ENCODE measurements around the gene ANTXR2. TPM values are rescaled to one million over a fixed set of nuclear protein-coding genes. Genes with fewer than 3 reads are reported as not detected.
A peak's percentile ranks its signal among the peaks of the same experiment; 100 is the strongest.
"Not testable (repeated sequence)": the region's sequence is repeated elsewhere in the genome, so short reads cannot be mapped to it uniquely, and the experiment has no call there.

Gene ANTXR2
- total RNA-seq, 1 experiment from 2014 or later = 29.2 TPM

- no peak for DNase-seq (ENCODE audit: low spot score)
Observed at GRCh38 chr4:80024335-80024734, 48.7 kb downstream of the ANTXR2 start.

DNA sequence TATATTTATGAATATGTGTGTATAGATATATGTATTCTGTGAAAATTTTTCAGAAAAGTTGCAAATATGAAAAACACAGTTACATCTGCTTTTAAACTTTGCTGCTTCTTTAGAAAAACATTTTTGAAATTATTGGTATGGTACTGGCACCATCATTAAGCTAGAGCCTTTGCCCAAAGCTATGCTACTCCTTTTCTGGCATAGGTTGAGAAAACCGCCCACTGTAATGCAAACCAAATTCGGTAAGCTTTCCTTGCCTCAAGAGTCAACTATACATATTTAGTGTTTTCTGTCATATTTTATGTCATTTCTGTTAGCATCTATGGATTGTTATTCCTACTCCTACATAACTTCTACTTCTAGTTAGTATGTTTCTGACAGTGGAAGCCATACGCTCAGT lies 50.7 kb downstream of the ANTXR2 start:
- DNase-seq (ENCODE audit: low spot score) = no peak

DNA sequence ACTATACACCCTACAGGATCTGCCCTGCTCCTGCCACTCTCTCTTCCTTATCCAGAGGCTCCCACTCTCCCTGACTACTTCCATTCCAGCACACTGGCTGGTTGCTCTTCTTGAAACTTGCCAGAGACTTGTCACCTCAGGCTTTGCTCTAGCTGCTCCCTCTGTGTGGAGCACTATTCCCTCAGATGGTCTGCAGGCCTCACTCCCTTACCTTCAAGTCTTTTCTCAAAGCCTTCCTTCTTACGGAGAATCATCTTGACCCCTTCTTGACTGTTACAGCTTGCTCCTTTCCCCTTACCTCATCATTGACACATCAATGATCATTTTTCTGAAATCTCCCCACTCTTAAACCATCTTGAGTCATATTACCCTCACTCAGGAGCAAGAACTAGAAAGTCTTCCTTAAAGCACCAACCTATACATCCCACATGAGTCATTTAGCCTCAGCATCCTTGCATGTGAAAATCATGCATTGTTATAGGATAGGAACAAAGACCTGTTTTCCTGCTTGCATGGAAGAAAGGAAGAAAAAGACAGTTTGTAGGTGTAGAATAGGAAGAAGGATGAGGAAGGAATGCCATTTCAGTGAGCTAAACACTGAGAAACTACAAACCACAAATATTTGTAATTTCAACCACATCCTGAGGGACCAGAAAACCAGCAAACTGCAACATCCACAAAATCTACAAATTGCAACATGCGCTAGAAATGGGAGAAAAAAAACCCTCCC lies 55.7 kb downstream of the ANTXR2 start:
- peak; percentile 83 for DNase-seq (ENCODE audit: low spot score)

DNA sequence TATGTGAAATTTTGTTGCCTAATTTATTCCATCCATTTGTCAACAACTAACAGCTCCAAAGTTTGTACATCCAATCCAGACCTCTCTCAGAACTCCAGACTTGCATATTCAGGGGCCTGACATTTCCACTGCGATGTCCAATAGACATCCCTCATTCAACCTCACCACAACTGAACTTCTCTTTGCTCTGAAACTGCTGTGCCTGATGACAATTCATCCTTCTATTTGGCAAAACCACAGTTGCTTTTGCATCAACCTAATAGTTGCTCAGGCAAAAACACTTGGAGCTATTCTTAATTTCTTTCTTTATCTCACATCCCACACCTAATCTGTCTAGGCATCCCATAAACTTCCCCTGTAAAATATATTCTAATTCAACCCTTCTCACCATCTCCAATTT lies 56.5 kb downstream of the ANTXR2 start:
- DNase-seq (ENCODE audit: low spot score) = no peak

- no peak for DNase-seq (ENCODE audit: low spot score)
Observed at GRCh38 chr4:80015407-80016189, 57.4 kb downstream of the ANTXR2 start.

- DNase-seq (ENCODE audit: low spot score) = no peak
Observed at GRCh38 chr4:80014531-80014930, 58.5 kb downstream of the ANTXR2 start.

DNA sequence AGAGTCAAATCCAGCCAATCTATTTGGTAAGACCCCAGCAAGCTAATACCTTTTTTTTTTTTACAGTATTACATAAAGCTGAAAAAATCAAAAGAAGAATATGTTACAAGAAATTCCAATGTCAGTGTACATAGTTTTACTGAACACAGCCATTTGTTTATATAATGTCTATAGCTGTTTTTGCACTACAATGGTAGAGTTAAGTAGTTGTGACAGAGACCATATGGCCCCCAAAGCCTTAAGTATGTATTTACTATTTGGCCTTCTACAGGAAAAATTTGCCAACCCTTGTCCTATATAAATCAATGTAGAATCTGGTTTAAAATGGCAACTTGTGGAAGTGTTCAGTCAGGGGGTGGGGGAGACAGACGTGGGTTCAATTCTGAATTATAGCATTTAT lies 60.7 kb downstream of the ANTXR2 start:
- no peak for DNase-seq (ENCODE audit: low spot score)

- no peak for DNase-seq (ENCODE audit: low spot score)
Observed at GRCh38 chr4:80011636-80012236, 61.3 kb downstream of the ANTXR2 start.

- DNase-seq (ENCODE audit: low spot score) = no peak
Observed at GRCh38 chr4:80010316-80010715, 62.7 kb downstream of the ANTXR2 start.

DNA sequence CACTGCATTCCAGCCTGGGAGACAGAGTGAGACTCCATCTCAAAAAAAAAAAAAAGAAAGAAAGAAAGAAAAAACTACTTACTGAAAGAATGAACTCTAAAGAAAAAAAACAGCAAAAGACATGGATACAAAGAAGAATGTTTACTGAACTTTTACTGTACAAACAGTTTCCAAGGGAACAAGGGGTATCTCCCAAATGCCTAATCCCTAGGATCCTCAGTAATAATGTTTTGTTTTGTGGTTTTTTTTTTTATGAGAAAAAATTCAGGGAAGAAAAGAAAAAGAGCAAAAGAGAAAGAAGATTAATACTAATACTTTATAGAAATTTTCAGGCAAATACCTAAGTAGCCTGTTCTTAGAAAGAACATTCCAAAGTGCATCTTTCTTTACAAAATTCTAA lies 63.2 kb downstream of the ANTXR2 start:
- DNase-seq (ENCODE audit: low spot score) = no peak

DNA sequence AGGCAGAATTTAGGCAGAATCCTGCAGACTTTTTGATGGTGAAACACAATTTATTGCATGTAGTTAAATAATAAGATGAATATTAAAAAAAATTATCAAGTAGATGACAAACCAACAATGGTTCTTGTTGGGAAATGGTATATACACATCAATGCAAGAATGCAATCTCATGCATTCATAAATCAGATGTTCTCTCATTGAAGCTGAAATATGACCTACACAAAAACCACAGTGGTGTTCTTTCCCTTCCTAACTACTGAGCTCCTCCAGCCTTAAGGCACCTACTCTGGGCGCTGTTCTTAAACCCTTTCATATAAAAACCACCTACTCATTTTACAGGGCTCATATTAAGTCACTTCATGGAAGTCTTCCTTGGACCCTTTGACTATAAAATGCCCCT lies 64.1 kb downstream of the ANTXR2 start:
- no peak for DNase-seq (ENCODE audit: low spot score)

DNA sequence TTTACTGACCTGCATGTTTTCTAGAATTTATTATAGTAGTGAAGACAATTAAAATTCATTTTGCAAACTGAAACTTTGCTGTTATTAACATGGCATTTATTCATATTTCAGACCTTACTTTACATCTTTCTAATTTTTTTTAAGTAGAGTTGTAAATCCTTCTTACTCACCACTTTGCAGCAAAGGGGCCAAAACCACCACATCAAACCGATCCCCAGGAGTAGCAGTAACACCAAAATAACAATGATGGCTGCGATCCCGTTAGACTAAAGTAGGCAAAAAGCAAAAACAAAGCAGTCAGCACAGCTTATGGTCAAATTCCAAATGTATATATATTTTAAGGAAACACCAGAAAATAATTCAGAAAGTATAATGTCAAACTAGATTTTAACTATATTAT lies 64.7 kb downstream of the ANTXR2 start:
- DNase-seq (ENCODE audit: low spot score) = no peak

DNA sequence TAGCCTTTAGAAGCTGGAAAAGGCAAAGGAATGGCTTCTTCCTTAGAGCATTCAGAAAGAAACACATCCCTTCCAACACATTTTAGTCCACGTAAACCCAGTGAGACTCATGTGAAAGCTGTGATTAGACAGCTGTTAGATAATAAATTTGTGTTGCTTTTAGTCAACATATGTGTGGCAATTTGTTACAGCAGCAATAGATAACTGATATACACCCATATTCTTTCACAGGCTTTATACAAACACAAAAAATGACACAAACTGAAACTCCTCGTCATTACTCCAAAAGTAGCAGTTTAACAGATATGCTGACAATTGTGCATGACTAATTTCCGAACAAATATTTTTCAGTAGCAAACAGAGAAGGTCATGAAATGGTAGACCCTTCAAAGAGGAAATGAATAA lies 65.3 kb downstream of the ANTXR2 start:
- DNase-seq (ENCODE audit: low spot score) = no peak

DNA sequence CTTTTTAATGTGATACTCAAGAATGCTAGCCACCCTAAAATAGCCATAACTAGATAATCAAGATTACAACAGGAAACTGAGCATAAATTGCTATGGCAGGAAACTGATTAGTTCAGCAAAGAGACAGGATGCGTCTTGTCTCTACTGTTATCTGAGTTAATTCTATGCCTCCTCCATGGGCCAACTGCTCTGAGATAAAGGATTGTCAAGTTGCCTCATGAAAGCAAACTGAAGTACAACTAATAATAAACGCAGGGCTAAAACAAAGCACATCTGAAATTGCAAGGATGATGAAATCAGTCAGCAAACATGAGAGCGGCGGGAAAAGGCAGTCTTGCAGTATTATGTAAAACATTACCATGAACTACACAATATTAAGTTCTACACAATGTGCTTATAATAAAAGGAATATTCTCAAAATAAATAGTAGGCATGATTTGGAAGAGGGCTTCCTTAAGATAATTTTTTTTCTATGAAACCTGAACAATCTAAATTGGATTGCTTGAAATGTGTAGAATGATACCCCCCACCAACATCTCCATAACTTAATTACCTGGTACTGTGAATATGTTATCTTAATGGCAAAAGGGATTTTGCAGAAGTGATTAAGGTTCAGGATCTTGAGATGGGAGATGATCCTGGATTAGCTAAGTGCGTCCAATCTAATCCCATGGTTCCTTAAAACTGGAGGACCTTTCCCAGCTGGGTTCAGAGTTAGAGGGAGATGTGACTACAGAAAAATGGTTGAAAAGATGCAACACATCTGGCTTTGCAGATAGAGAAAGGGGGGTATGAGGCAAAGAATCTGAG lies 65.9 kb downstream of the ANTXR2 start:
- DNase-seq (ENCODE audit: low spot score) = no peak

- DNase-seq (ENCODE audit: low spot score) = no peak
Observed at GRCh38 chr4:80005863-80006262, 67.2 kb downstream of the ANTXR2 start.

DNA sequence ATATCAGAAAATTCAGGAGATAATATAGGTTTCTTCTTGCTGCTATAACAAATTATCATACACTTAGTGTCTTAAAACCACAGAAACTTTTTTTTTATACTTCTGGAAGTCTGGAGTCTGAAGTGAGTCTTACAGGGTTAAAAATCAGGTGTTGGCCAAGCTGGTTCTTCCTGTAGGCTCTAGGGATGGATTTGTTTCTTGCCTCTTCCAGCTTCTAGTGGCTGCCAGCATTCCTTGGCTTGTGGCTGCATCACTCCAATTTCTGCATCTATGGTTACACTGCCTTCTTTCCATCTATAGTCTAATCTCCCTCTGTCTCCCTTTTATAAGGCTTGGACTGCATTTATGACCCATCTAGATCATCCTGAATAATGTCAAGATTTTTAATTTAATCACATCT lies 68.7 kb downstream of the ANTXR2 start:
- DNase-seq (ENCODE audit: low spot score) = no peak

DNA sequence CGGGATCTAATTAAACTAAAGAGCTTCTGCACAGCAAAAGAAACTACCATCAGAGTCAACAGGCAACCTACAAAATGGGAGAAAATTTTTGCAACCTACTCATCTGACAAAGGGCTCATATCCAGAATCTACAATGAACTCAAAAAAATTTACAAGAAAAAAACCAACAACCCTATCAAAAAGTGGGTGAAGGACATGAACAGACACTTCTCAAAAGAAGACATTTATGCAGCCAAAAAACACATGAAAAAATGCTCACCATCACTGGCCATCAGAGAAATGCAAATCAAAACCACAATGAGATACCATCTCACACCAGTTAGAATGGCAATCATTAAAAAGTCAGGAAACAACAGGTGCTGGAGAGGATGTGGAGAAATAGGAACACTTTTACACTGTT lies 70.5 kb downstream of the ANTXR2 start:
- DNase-seq (ENCODE audit: low spot score) = not testable (repeated sequence)

DNA sequence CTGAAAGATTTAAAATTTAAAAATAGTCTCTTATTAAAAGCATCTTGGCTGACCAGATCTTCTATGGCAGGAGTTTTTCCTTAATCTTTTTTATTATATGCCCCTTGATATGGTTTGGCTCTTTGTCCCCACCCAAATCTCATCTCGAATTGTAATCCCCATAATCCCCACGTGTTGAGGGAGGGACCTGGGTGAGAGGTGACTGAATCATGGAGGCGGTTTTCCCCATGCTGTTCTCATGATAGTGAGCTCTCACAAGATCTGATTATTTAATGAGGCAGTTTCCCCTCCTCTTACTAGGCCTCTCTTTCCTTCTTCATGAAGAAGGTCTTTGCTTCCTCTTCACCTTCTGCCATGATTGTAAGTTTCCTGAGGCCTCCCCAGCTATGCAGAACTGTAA lies 74.0 kb downstream of the ANTXR2 start:
- not testable (repeated sequence) for DNase-seq (ENCODE audit: low spot score)

GRCh38 chr4:79998201-79998600 lies 74.8 kb downstream of the ANTXR2 start:
- no peak for DNase-seq (ENCODE audit: low spot score)

DNA sequence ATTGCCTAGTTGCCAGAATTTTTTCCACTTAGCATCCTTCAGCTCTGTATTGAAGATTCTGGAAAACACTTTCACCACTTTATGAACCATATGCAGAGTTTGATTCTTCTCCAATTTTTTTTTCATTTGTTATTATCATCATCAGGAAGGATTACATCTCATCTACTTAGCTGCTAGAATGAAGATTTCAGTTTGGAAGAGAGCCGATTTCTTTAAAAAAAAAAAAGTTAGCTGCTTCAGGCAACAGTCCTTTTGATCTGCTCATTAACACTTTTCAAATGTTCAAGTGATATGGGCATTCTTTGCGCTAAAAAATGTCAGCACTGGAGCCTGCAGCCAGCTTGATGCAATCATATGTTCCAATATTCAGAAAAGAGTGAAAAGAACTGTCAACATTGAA lies 76.2 kb downstream of the ANTXR2 start:
- no peak for DNase-seq (ENCODE audit: low spot score)

DNA sequence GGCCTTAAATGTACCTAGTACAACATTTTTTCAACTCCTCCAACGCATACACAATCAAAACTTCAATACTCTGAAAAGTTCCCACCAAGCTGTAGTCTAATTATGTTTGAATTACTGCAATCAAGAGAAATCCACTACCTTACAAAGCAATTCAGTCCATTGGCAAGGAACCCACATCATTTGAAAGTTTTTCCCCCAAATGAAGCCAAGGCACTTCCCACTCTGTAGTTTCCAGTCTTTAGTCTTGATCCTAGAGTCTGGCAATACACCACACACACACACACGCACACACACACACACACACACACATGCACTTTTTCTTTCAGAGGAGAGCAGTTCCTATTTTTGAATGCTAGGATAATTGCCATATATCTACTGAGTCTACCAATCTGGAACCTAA lies 79.6 kb downstream of the ANTXR2 start:
- no peak for DNase-seq (ENCODE audit: low spot score)

- no peak for DNase-seq (ENCODE audit: low spot score)
Observed at GRCh38 chr4:79991601-79992000, 81.4 kb downstream of the ANTXR2 start.
